Embryonic facial prominence (tissue), 1 donor: ENCODE results near the gene RNU1-1.
"Not testable (repeated sequence)": the region's sequence is repeated elsewhere in the genome, so short reads cannot be mapped to it uniquely, and the experiment has no call there.

Experiments used
- DNase-seq: peaks from one replicate; pipeline ENCODE4 v3.0.0-alpha.2; 2016; ENCODE audit errors: extremely low spot score

RNU1-1 gene

GRCh38 chr1:16514107-16515055 lies at the start of gene RNU1-1:
TSS of gene RNU1-1 (minus strand) at chr1:16514285.
- DNase-seq: peak; percentile 53

DNA sequence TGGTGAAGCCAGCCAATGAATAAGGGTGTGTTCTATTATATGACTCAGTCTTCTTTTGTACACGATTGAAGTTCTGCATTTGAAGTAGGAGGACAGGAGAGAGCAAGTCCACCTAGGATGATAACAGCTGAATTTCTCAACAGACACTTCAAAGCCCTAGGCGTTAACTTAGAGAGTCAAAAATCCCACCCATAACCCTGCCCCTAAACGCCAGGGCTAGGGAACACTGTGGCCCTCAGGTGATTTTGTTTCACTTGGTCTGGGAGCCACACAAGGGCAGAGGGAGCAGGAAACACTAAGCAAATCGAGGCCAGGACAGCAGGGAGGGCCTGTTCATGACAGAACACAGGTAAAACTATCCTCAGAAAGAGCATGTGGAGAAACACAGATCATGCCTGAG lies 47.0 kb upstream of the RNU1-1 start:
- DNase-seq: not testable (repeated sequence)

- DNase-seq: not testable (repeated sequence)
Measured at GRCh38 chr1:16560498-16560897, 46.4 kb upstream of the RNU1-1 start.

GRCh38 chr1:16559688-16560087 lies 45.6 kb upstream of the RNU1-1 start:
- DNase-seq: not testable (repeated sequence)

- not testable (repeated sequence) for DNase-seq
Measured at GRCh38 chr1:16557034-16557433, 42.9 kb upstream of the RNU1-1 start.

GRCh38 chr1:16553244-16553643 lies 39.2 kb upstream of the RNU1-1 start:
- DNase-seq: not testable (repeated sequence)

DNA sequence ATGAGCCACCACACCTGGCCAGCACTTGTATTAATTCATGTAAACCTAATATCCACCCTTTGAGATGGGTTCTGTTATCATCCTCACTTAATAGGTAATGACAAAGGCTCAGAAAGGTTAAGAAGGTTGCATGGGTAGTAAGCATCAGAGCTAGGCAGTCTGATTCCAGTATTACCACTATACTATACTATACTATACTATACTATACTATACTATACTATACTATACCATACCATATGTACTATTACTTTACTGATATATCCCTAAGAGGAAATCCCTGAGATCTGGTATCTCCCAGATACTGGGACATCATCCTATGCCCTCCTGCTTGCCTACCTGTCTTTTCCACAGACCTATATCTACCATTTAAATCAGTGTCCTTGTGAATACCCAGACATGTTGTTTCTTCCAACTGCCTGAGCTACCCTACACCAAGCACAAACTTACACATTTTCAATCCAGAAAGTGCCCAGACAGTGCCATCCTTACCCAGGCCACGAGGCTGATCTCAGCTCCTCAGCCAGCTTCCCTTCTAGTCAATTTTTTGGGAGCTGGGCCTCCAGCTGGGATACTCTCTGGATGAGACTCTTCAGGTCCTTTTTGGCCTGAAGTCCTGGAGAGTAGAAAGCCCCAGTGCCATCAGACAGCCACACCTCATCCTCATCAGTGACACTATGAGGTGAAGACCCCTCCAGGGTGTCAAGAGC lies 36.3 kb upstream of the RNU1-1 start:
- DNase-seq: not testable (repeated sequence)

DNA sequence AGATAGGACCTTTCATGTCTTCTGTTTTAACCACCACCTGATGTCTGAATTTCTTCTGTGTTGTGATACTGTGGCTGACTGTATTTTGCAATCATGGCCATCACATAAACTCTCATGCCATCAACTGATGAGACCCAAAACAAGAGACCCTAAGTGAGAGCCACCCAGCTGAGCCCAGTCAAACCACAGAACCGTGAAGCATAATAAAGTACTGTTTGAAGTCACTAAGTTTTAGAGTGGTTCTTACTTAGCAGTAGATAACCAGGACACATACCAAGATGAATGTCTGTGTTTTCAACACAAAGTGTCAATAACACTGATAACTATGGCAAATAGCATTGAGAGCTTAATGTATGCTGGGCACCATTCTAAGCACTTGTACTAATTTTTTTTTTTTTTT lies 35.5 kb upstream of the RNU1-1 start:
- not testable (repeated sequence) for DNase-seq

- not testable (repeated sequence) for DNase-seq
Measured at GRCh38 chr1:16547502-16548241, 33.6 kb upstream of the RNU1-1 start.

DNA sequence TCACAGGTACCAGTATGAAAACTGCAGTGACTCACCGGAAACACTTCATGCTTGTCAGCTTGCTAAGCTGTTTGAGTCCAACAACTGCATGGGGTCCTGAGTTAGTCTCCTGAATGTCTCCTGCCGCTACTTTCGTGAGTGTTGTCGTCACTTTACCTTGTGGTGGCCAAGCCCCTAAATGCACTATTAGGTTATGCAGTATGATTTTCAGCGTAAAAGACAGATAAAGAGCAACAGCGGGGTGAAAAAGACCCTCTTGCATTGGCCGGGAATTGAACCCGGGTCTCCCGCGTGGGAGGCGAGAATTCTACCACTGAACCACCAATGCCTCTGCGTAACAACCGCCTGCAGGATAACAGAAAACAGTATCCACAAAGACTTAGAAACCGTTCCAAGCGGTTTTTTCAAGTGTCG lies 31.6 kb upstream of the RNU1-1 start:
- DNase-seq: peak; percentile 27

GRCh38 chr1:16540421-16540893 lies 26.4 kb upstream of the RNU1-1 start:
- DNase-seq: not testable (repeated sequence)

- DNase-seq: not testable (repeated sequence)
Measured at GRCh38 chr1:16537528-16537927, 23.4 kb upstream of the RNU1-1 start.

GRCh38 chr1:16536796-16537195 lies 22.7 kb upstream of the RNU1-1 start:
- DNase-seq: not testable (repeated sequence)

DNA sequence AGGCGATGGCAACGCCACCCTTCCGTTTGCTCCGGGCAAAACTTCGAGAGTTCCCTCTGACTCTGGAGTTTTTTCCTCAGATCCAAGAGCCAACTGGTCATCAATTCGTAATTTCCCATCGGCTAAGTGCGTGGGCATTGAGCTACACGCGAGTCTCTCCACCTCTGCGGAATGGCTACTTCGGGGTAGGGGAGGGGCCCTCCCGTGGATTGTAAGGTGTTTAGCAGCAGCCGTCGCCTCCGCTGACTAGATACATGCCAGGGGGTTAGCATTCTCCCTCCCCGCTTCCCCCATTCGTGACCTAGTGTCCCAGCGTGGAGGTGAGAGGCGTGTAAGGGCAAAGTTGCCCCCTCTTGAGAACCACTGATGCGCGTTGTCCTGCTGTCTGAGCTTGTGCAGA lies 21.8 kb upstream of the RNU1-1 start:
- DNase-seq: not testable (repeated sequence)

- not testable (repeated sequence) for DNase-seq
Measured at GRCh38 chr1:16535487-16535886, 21.4 kb upstream of the RNU1-1 start.

GRCh38 chr1:16534829-16535456 lies 20.9 kb upstream of the RNU1-1 start:
- not testable (repeated sequence) for DNase-seq

DNA sequence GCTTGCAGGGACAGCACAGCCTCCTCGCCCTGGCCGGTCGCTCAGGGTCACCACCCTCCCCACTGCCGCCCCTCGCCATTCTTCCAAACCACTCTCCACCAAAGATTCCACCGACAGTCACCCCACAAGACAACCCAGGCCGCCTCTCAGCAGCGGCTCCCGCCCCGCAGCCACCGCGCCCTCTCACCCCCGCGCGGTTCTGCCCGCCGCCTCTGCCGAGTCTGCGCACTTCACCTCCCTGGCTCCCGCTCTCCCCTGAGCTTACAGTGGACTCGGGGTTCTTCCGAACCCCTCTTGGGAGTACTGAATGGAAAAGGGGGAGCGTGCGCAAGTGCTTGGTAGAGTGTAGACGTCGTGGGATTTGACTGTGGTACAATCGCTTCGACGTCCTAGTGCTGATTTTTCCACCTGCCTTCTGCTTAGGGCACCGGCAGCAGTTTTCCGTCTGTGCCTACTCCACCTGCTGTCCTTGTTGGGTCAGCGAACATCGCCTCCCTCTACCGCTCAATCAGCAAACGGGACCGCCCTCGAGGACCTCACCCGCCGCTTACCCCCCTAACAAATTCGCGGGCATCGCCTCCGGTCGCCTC lies 20.2 kb upstream of the RNU1-1 start:
- not testable (repeated sequence) for DNase-seq

DNA sequence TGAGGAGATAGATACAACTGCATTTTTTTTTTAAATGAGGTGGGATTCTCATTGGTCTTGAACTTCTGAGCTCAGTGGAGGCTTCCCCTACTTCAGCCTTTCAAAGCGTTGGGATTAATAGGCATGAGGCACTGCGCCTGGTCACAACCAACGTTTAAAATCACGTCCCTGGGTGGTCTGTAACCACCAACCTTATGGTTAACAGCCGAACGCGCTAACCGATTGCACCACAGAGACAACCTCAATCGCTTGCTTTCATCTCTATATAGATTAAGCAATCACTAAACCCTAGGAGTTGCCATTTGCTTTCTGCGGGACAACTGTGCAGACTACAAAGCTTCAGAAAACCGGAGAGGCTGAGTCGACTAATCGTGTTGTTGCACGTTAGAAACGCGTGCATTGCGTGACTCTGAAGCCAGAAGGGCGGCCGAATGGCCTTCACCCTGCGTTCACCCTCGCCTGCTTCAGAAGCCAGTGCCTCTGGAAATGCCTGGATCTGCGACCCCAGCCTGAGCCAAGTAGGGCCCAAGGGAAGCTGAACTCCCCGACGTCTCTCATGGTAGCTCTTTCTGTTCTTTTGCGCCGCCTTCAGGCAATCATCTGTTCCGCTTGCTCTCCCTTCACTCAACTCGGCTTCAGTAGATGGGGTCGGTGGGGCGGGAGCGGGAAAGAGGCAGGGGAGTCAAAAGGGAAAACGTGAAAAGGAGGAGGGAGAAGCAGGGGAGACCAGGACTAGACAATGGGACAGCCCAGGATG lies 18.3 kb upstream of the RNU1-1 start:
- not testable (repeated sequence) for DNase-seq

DNA sequence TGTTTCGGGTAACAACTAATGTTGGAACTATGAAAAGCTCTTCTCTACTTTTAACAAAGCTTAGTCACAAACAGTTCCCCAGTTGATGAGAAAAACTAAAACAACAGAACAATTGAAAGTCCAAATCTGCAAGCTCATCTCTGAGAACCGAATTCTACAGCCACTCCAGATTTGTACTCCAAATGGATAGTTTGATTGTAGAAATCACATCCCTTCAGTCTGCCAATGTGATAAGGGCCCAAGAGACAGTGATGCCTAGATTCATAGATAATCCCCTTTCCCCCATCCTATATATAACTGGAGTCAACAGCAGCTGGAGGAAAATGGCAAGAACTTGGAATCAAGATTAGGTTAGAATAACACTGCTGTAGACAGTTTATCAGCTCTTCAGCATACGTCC lies 14.3 kb upstream of the RNU1-1 start:
- DNase-seq: not testable (repeated sequence)

DNA sequence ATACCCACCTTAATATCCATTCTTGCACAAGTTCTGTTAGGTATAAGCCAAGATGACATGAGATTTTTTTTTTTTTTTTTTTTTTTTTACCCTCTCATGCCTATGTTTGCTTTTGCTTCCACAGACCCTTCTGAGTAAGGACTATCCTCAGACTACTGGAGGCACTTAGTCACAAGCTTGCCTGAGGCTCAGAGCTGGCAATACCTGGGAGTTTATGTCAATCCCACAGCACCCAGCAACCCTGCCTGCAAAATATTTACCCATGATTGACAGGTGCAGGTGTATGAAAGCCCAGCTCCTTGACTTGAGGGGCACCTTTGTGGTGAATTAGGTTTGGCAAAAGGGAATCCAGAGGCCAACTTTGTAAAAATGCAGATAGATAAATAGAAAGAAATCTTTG lies 11.7 kb upstream of the RNU1-1 start:
- DNase-seq: not testable (repeated sequence)
